ENCODE data around the gene DDX52. TPM values are rescaled to one million over a fixed set of nuclear protein-coding genes. Genes with fewer than 3 reads are reported as not detected.

DDX52 gene
- total and polyA plus RNA-seq, 9 of the 15 experiments (the other 6 are each of a cell fraction or from before 2014, with no cell fraction given) = 19.1 to 50.5 (median 34.8) TPM

- peak; percentile 100 for TF ChIP-seq CCNT2 (IDR thresholded peaks at IDR 0.05; ENCODE audit: borderline replicate concordance, extremely low read depth, insufficient read length, low read depth, low read length)
- no peak for TF ChIP-seq EHMT2 (IDR thresholded peaks at IDR 0.05)
- TF ChIP-seq ZNF133 (CRISPR knock-in tag; IDR thresholded peaks at IDR 0.05) = no peak
- peak in 1 of 2 experiments; percentile 84; a peak in 2 of 4 replicates for TF ChIP-seq ZMIZ1 (IDR thresholded peaks at IDR 0.05; ENCODE audit: low read depth in 2 of 2, low read length in 2 of 2)
- TF ChIP-seq MYNN (IDR thresholded peaks at IDR 0.05) = peak; percentile 89
- TF ChIP-seq MYNN (CRISPR knock-in tag; IDR thresholded peaks at IDR 0.05) = no peak
- peak; percentile 17 to 34; a peak in 3 of 4 replicates for TF ChIP-seq RAD21 (CRISPR knock-in tag; conservative IDR thresholded peaks at IDR 0.05 in 1 of 2, IDR thresholded peaks at IDR 0.05 in 1 of 2)
- TF ChIP-seq PCBP1 (IDR thresholded peaks at IDR 0.05; ENCODE audit: low read depth, low read length, poor library complexity, severe bottlenecking) = peak; percentile 83
- no peak; the same call in 1 of the 2 replicates for TF ChIP-seq ZNF274 (IDR thresholded peaks at IDR 0.05; ENCODE audit: borderline replicate concordance, low read depth, low read length)
- TF ChIP-seq ADNP (tag; IDR thresholded peaks at IDR 0.05) = no peak
- TF ChIP-seq ZNF592 (IDR thresholded peaks at IDR 0.05) = peak; percentile 71
- 0 out of 2 replicates have a peak, but pooled peaks have one; percentile 15 for TF ChIP-seq THAP7 (CRISPR knock-in tag; IDR thresholded peaks at IDR 0.05)
- TF ChIP-seq KLF13 (tag; IDR thresholded peaks at IDR 0.05; ENCODE audit: borderline replicate concordance, low read depth) = peak; percentile 90
- no peak for TF ChIP-seq KAT2B (IDR thresholded peaks at IDR 0.05; ENCODE audit: low read depth, low read length)
- TF ChIP-seq E2F6 (IDR thresholded peaks at IDR 0.05; ENCODE audit: borderline replicate concordance in 1 of 2, extremely low read depth in 1 of 2, insufficient read depth in 1 of 2, insufficient read length in 1 of 2, low read depth in 1 of 2, low read length in 1 of 2, poor library complexity in 1 of 2, severe bottlenecking in 1 of 2) = peak; percentile 35 to 67
- peak; percentile 47; the same call in 1 of the 2 replicates for TF ChIP-seq MAFK (IDR thresholded peaks at IDR 0.05; ENCODE audit: low read length)
Measured at GRCh38 chr17:37609170-37610040, 33.8 kb downstream of the DDX52 start, which contains the start of gene SYNRG (continued).

All from K562 (cell line).